GM08714 (cell line): ENCODE results near the gene ARHGAP24.

Source experiments
- H3K4me3 ChIP-seq: fragments of 200-500 bp; sonication (Bioruptor generic); 2 replicates; pipeline ENCODE4 v1.5.1; 2014; ENCODE audit warnings: mild to moderate bottlenecking, low read length, inconsistent platforms
- ZNF274 ChIP-seq: IDR thresholded peaks from 2 replicates; pipeline ENCODE4 v1.6.1; 2012; ENCODE audit warnings: mild to moderate bottlenecking, low read depth, low read length

Gene ARHGAP24

GRCh38 chr4:85457752-85458467 is 17.0 kb upstream of the ARHGAP24 start:
- TF ChIP-seq ZNF274 = no peak
- H3K4me3 ChIP-seq = no peak overlapping the region

GRCh38 chr4:85459736-85460135 is 15.2 kb upstream of the ARHGAP24 start:
- no peak overlapping the region for H3K4me3 ChIP-seq
- no peak for TF ChIP-seq ZNF274

GRCh38 chr4:85474356-85474755 is 594 bp upstream of the ARHGAP24 start:
- H3K4me3 ChIP-seq = peak overlapping the region; percentile 66; the same call in 1 of the 2 replicates
- no peak for TF ChIP-seq ZNF274

- H3K4me3 ChIP-seq = peak overlapping the region; percentile 66; the same call in 1 of the 2 replicates
- no peak for TF ChIP-seq ZNF274
Observed at GRCh38 chr4:85475631-85476233, 782 bp downstream of the ARHGAP24 start.

- no peak overlapping the region for H3K4me3 ChIP-seq
- TF ChIP-seq ZNF274 = no peak
Observed at GRCh38 chr4:85476381-85476780, 1.4 kb downstream of the ARHGAP24 start.

- no peak for TF ChIP-seq ZNF274
- peak overlapping the region; percentile 45; the same call in 1 of the 2 replicates for H3K4me3 ChIP-seq
Observed at GRCh38 chr4:85477534-85477933, 2.6 kb downstream of the ARHGAP24 start.

- no peak overlapping the region for H3K4me3 ChIP-seq
- no peak for TF ChIP-seq ZNF274
Observed at GRCh38 chr4:85478576-85478975, 3.6 kb downstream of the ARHGAP24 start.

GRCh38 chr4:85482010-85482738 is 7.2 kb downstream of the ARHGAP24 start:
- no peak for TF ChIP-seq ZNF274
- H3K4me3 ChIP-seq = no peak overlapping the region

- no peak overlapping the region for H3K4me3 ChIP-seq
- no peak for TF ChIP-seq ZNF274
Observed at GRCh38 chr4:85486425-85487086, 11.6 kb downstream of the ARHGAP24 start.

- no peak overlapping the region for H3K4me3 ChIP-seq
- TF ChIP-seq ZNF274 = no peak
Observed at GRCh38 chr4:85488416-85488815, 13.5 kb downstream of the ARHGAP24 start.

GRCh38 chr4:85489273-85489981 is 14.5 kb downstream of the ARHGAP24 start:
- TF ChIP-seq ZNF274 = no peak
- no peak overlapping the region for H3K4me3 ChIP-seq

- no peak overlapping the region for H3K4me3 ChIP-seq
- no peak for TF ChIP-seq ZNF274
Observed at GRCh38 chr4:85491527-85491926, 16.6 kb downstream of the ARHGAP24 start.

GRCh38 chr4:85492336-85492735 is 17.4 kb downstream of the ARHGAP24 start:
- no peak for TF ChIP-seq ZNF274
- no peak overlapping the region for H3K4me3 ChIP-seq

GRCh38 chr4:85495621-85496020 is 20.7 kb downstream of the ARHGAP24 start:
- no peak overlapping the region for H3K4me3 ChIP-seq
- TF ChIP-seq ZNF274 = no peak
